SK-N-SH treated with all-trans-retinoic acid at 6 μM for 48 hours (cell line): ENCODE measurements around the gene ZNF358.

Experiments used
- ARNTL ChIP-seq: fragments of 450-650 bp; formaldehyde crosslinking; IDR thresholded peaks from 2 replicates; pipeline ENCODE4 v1.5.0; 2020; ENCODE audit warnings: low read depth, mild to moderate bottlenecking, moderate library complexity, borderline replicate concordance
- CSDC2 ChIP-seq: fragments of 250-450 bp; sonication (Bioruptor Pico); IDR thresholded peaks from 2 replicates; pipeline ENCODE4 v1.5.0; 2020; ENCODE audit warnings: mild to moderate bottlenecking, moderate library complexity
- OSR1 ChIP-seq: fragments of 250-450 bp; sonication (Bioruptor Pico); IDR thresholded peaks from 2 replicates; pipeline ENCODE4 v1.8.0; 2022; ENCODE audit warnings: moderate library complexity, mild to moderate bottlenecking, inconsistent platforms
- PPARA ChIP-seq: fragments of 250-450 bp; sonication (Bioruptor Pico); IDR thresholded peaks from 2 replicates; pipeline ENCODE4 v1.5.0; 2020; ENCODE audit warnings: mild to moderate bottlenecking, borderline replicate concordance
- RARB ChIP-seq: fragments of 250-450 bp; sonication (Bioruptor Pico); IDR thresholded peaks from 2 replicates; pipeline ENCODE4 v1.8.0; 2021; ENCODE audit warnings: mild to moderate bottlenecking, moderate library complexity
- TOX ChIP-seq: fragments of 250-450 bp; sonication (Bioruptor Pico); IDR thresholded peaks from 2 replicates; pipeline ENCODE4 v1.8.0; 2021; ENCODE audit warnings: mild to moderate bottlenecking, moderate library complexity, borderline replicate concordance
- ZFP30 ChIP-seq: fragments of 450-650 bp; formaldehyde crosslinking; IDR thresholded peaks from 2 replicates; pipeline ENCODE4 v1.5.0; 2022; ENCODE audit warnings: mild to moderate bottlenecking, moderate library complexity
- TF ChIP-seq, protein P1 (sequence below): fragments of 250-450 bp; sonication (Bioruptor Pico); IDR thresholded peaks from 2 replicates; pipeline ENCODE4 v1.5.1; 2020; ENCODE audit warnings: low read depth, mild to moderate bottlenecking, moderate library complexity
- TF ChIP-seq, protein P2 (sequence below): fragments of 250-450 bp; sonication (Bioruptor Pico); IDR thresholded peaks from 2 replicates; pipeline ENCODE4 v1.8.0; 2020; ENCODE audit warnings: mild to moderate bottlenecking, moderate library complexity, borderline replicate concordance
- TF ChIP-seq, protein P3 (sequence below): fragments of 250-450 bp; sonication (Bioruptor Pico); IDR thresholded peaks from 2 replicates; pipeline ENCODE4 v1.8.0; 2021; ENCODE audit warnings: low read depth, mild to moderate bottlenecking, moderate library complexity, borderline replicate concordance
- TF ChIP-seq, protein P4 (sequence below): fragments of 250-450 bp; sonication (Bioruptor Pico); IDR thresholded peaks from 2 replicates; pipeline ENCODE4 v1.5.1; 2021; ENCODE audit warnings: mild to moderate bottlenecking, moderate library complexity

DNA sequence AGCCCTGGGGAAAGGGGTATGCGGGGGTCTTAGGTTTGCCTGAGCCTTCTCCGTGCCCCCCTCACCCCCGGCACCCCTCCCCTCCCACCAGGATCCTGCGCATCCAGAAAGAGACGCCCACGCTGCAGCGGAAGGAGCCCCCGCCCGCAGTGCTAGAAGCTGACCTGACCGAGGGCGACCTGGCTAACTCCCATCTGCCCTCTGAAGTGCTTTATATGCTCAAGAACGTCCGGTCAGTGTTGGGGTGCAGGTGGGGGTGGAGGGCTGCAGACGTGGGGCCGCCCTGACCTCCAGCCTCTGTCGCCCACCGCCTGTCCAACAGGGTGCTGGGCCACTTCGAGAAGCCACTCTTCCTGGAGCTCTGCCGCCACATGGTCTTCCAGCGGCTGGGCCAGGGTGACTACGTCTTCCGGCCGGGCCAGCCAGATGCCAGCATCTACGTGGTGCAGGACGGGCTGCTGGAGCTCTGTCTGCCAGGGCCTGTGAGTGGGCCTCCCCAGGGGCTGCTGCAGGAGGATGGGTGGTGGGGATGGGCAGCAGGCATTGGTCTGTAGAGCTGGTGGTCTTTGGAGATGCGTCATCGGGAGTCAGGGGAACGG is 24.0 kb downstream of the ZNF358 start:
- TF ChIP-seq, protein P1, sequence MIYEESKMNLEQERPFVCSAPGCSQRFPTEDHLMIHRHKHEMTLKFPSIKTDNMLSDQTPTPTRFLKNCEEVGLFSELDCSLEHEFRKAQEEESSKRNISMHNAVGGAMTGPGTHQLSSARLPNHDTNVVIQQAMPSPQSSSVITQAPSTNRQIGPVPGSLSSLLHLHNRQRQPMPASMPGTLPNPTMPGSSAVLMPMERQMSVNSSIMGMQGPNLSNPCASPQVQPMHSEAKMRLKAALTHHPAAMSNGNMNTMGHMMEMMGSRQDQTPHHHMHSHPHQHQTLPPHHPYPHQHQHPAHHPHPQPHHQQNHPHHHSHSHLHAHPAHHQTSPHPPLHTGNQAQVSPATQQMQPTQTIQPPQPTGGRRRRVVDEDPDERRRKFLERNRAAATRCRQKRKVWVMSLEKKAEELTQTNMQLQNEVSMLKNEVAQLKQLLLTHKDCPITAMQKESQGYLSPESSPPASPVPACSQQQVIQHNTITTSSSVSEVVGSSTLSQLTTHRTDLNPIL (CRISPR knock-in tag): no peak
- TF ChIP-seq TOX (no peak), OSR1 (no peak), RARB (no peak), ARNTL (CRISPR knock-in tag) (no peak), ZFP30 (CRISPR knock-in tag) (no peak), CSDC2 (CRISPR knock-in tag) (no peak), PPARA (CRISPR knock-in tag) (no peak)
- TF ChIP-seq, protein P2, sequence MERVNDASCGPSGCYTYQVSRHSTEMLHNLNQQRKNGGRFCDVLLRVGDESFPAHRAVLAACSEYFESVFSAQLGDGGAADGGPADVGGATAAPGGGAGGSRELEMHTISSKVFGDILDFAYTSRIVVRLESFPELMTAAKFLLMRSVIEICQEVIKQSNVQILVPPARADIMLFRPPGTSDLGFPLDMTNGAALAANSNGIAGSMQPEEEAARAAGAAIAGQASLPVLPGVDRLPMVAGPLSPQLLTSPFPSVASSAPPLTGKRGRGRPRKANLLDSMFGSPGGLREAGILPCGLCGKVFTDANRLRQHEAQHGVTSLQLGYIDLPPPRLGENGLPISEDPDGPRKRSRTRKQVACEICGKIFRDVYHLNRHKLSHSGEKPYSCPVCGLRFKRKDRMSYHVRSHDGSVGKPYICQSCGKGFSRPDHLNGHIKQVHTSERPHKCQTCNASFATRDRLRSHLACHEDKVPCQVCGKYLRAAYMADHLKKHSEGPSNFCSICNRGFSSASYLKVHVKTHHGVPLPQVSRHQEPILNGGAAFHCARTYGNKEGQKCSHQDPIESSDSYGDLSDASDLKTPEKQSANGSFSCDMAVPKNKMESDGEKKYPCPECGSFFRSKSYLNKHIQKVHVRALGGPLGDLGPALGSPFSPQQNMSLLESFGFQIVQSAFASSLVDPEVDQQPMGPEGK (CRISPR knock-in tag): no peak
- TF ChIP-seq, protein P3, sequence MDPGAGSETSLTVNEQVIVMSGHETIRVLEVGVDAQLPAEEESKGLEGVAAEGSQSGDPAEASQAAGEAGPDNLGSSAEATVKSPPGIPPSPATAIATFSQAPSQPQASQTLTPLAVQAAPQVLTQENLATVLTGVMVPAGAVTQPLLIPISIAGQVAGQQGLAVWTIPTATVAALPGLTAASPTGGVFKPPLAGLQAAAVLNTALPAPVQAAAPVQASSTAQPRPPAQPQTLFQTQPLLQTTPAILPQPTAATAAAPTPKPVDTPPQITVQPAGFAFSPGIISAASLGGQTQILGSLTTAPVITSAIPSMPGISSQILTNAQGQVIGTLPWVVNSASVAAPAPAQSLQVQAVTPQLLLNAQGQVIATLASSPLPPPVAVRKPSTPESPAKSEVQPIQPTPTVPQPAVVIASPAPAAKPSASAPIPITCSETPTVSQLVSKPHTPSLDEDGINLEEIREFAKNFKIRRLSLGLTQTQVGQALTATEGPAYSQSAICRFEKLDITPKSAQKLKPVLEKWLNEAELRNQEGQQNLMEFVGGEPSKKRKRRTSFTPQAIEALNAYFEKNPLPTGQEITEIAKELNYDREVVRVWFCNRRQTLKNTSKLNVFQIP (CRISPR knock-in tag): no peak
- TF ChIP-seq, protein P4, sequence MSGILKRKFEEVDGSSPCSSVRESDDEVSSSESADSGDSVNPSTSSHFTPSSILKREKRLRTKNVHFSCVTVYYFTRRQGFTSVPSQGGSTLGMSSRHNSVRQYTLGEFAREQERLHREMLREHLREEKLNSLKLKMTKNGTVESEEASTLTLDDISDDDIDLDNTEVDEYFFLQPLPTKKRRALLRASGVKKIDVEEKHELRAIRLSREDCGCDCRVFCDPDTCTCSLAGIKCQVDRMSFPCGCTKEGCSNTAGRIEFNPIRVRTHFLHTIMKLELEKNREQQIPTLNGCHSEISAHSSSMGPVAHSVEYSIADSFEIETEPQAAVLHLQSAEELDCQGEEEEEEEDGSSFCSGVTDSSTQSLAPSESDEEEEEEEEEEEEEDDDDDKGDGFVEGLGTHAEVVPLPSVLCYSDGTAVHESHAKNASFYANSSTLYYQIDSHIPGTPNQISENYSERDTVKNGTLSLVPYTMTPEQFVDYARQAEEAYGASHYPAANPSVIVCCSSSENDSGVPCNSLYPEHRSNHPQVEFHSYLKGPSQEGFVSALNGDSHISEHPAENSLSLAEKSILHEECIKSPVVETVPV (CRISPR knock-in tag): no peak
